GM10248 (cell line): ENCODE measurements around the gene DLX2.

Experiments
- CTCF ChIA-PET: fragments of 300-600 bp; sonication (Branson Sonifier 250); formaldehyde crosslinking; extraction: SDS; loops from one replicate; lab custom pipeline; 2021; ENCODE audit warnings: antibody characterized with exemption; lab: Yijun Ruan, JAX
- POLR2A ChIA-PET: fragments of 350-650 bp; sonication (Branson Sonifier 250); formaldehyde crosslinking; extraction: SDS; loops from one replicate; lab custom pipeline; 2020; ENCODE audit warnings: antibody characterized with exemption; lab: Yijun Ruan, JAX
- DNase-seq: peaks from one replicate; pipeline ENCODE4 v3.0.0; 2012; ENCODE audit errors: extremely low spot score
- CTCF ChIP-seq: IDR thresholded peaks from 2 replicates; pipeline ENCODE4 v1.5.1; 2012; ENCODE audit warnings: mild to moderate bottlenecking, low read depth; ENCODE audit errors: extremely low read depth, missing control alignments, control extremely low read depth

DLX2 gene

DNA sequence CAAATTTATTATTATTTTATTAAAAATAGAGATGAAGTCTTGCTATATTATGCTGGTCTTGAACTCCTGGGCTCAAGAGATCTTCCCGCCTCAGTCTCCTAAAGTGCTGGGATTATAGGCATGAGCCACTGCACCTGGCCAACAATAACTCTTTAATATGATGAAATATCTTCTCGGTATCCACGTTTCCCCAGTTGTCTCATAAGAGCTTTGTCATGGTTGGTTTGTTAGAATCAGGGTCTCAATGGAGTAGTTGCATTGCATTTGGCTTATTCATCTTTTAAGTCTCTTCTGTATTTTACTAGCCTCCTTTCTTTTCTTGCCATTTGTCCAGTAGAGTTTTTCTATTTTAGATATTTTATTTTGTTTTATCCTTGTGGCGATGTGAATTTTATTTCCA, 32.7 kb upstream of the DLX2 start:
- DNase-seq: no peak
- no peak for TF ChIP-seq CTCF
- POLR2A ChIA-PET: no interaction called here
- CTCF ChIA-PET: interaction anchor here (2.7 kb wide), 1 partner anchor 8 kb away, joined by 11 read pairs; no protein-coding TSS in a partner anchor

DNA sequence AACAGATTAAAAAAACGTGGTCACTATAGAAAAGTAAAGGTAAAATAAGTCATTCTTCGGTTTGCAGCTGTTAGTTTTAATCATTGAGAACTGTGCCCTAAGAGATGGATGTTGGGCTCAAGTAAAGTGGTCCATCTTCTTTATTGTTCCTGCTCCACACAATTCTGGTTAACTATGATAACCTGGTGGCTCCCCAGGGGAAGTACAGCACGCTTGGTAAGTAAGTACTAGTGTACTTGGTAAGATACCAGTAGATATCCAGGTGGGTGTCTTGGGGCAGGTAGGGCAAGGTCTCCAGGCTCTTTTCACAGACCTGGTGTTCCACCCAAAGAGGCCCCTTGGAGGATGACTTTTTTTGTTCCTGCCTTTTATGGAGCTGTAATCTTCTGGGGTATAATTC, 31.6 kb upstream of the DLX2 start:
- POLR2A ChIA-PET: no interaction called here
- no peak for TF ChIP-seq CTCF
- CTCF ChIA-PET: no interaction called here
- DNase-seq: no peak

DNA sequence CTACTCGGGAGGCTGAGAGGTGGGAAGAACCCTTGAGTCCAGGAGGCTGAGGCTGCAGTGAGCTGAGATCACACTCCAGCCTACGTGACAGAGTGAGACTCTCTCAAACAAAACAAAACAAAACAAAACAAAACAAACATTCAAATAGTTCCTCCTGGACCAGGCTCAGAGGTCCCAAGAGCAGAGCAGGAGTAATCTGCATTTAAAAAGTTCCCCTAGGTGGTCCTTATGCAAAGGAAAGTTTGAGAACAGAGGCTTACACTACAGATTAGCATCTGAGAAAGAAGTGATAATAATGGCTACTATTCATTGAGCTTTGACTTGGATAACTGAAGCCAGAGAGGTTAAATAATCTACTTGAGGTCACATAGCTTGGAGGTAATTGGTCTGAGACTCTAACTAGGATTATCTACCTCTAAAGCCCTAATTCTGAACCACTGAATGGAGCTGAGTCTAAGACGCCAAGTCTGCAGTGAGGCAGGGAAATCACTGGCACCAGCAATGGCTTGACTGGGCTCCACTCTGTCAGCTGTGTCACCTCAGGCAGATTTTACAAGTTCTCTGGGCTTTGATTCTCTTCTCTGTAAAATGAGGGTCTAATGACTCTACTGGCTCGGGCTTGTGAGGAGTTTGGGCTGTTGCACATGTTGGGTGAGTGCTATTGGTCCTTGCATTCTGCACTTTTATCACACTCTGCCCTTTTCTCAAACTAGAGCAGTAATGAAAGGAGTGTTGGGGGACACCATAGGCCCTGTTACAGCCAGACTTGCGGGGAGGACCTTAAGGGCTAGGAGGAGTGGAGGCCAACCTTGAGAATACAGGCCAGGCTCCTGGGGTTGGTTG, 29.2 kb upstream of the DLX2 start:
- ChIA-PET CTCF (no interaction called here), POLR2A (no interaction called here)
- DNase-seq: no peak
- no peak for TF ChIP-seq CTCF

GRCh38 chr2:172129404-172129803, 26.7 kb upstream of the DLX2 start:
- ChIA-PET CTCF (interaction anchor here (0.7 to 4.3 kb wide), 4 partner anchors 13 to 555 kb away, joined by 3 to 19 read pairs (median 5); no protein-coding TSS in a partner anchor), POLR2A (no interaction called here)
- TF ChIP-seq CTCF: no peak
- no peak for DNase-seq

DNA sequence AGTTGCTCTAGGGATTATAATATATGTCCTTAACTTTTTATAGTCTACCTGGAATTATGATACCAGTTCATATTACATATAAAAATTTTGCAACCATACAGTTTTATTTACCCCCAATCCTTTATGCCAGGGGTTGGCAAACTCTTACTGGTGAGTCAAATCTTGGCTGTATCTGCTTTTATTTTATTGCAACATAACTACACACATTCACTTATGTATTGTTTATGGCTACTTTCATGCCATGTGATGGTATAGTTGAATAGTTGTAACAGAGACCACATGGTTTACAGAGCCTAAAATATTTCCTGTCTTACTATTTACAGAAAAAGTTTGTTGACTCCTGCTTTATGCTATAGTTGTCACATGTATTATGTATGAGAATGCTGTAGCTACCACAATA, 25.8 kb upstream of the DLX2 start:
- ChIA-PET CTCF (interaction anchor here (1.4 to 4.3 kb wide), 5 partner anchors 12 to 554 kb away, joined by 5 to 23 read pairs (median 17); no protein-coding TSS in a partner anchor), POLR2A (no interaction called here)
- no peak for TF ChIP-seq CTCF
- DNase-seq: no peak

DNA sequence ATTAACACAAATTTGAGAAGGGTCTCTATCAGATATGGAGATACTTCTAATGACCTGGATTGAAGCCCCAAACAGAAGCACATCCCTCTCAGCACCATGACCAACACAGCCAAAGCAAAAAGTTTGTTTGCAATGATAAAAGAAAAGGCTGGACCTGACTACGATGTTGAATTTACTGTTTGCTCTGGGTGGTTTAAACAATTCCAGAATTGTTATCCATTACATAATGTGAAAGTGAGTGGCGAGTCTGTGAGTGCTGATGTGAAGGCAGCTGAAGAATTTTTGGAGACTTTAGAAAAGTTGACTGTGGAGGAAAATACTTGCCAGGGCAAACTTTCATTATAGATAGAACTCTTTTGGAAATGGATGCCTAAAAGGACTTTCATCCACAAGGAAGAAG, 17.4 kb upstream of the DLX2 start:
- TF ChIP-seq CTCF: no peak
- POLR2A ChIA-PET: no interaction called here
- DNase-seq: no peak
- CTCF ChIA-PET: interaction anchor here (1.1 kb wide), 1 partner anchor 14 kb away, joined by 6 read pairs; no protein-coding TSS in a partner anchor
